GM13976 (cell line): ENCODE measurements around the gene KHDRBS1.
A peak's percentile ranks its signal among the peaks of the same experiment; 100 is the strongest.

Source experiments
- DNase-seq: peaks from one replicate; pipeline ENCODE4 v3.0.0; 2012; ENCODE audit warnings: low spot score
- in situ Hi-C: fragments of 300-500 bp; cut with MboI; formaldehyde crosslinking; loops from one replicate; pipeline ENCODE4 v1.12.0; 2022; ENCODE audit warnings: low sequenced_read_pairs, mixed read lengths, inconsistent platforms; ENCODE audit not compliant: unreplicated experiment
- TF ChIP-seq, protein P1 (sequence below): IDR thresholded peaks from 2 replicates; pipeline ENCODE4 v1.5.1; 2012; ENCODE audit warnings: borderline replicate concordance, mild to moderate bottlenecking; ENCODE audit not compliant: insufficient read depth; ENCODE audit errors: extremely low read depth, missing control alignments, control extremely low read depth

Gene KHDRBS1

DNA sequence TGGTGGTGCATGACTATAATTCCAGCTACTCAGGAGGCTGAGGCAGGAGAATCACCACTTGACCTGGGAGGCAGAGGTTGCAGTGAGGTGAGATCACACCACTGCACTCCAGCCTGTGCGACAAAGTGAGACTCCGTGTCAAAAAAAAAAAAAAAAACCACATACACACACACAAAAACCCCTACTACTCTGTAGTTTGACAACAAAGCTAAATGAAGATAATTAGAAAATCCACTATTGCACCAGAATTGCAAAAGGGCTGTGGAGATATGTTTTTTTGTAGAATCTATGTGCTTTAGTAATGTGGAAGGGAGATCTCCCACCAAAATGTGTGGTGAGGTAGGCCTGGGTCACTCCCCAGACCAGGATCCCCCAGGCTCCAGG, 32.2 kb upstream of the KHDRBS1 start:
- TF ChIP-seq, protein P1, sequence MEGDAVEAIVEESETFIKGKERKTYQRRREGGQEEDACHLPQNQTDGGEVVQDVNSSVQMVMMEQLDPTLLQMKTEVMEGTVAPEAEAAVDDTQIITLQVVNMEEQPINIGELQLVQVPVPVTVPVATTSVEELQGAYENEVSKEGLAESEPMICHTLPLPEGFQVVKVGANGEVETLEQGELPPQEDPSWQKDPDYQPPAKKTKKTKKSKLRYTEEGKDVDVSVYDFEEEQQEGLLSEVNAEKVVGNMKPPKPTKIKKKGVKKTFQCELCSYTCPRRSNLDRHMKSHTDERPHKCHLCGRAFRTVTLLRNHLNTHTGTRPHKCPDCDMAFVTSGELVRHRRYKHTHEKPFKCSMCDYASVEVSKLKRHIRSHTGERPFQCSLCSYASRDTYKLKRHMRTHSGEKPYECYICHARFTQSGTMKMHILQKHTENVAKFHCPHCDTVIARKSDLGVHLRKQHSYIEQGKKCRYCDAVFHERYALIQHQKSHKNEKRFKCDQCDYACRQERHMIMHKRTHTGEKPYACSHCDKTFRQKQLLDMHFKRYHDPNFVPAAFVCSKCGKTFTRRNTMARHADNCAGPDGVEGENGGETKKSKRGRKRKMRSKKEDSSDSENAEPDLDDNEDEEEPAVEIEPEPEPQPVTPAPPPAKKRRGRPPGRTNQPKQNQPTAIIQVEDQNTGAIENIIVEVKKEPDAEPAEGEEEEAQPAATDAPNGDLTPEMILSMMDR, result no peak
- no peak for DNase-seq
- in situ Hi-C loops, result no loop called here

DNA sequence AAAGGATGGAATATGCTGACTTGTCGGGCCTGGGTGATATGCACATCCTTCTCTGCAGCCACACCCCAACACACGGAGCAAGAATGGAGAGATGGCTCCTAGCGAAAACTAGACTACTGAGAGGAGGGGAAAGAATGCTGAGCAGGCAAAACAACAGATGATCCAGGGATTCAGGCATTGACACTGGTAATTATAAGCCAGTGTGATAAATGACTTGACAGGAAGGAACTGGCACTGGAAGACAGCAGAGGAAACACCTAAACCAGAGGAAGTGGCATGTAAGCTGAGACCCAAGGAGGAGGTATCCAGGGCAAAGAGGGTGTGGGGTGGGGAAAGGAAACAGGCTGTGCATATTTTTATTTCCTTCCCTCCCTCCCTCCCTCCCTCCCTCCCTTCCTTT, 31.7 kb upstream of the KHDRBS1 start:
- no peak for DNase-seq
- in situ Hi-C loops, result no loop called here
- TF ChIP-seq, protein P1, result no peak

DNA sequence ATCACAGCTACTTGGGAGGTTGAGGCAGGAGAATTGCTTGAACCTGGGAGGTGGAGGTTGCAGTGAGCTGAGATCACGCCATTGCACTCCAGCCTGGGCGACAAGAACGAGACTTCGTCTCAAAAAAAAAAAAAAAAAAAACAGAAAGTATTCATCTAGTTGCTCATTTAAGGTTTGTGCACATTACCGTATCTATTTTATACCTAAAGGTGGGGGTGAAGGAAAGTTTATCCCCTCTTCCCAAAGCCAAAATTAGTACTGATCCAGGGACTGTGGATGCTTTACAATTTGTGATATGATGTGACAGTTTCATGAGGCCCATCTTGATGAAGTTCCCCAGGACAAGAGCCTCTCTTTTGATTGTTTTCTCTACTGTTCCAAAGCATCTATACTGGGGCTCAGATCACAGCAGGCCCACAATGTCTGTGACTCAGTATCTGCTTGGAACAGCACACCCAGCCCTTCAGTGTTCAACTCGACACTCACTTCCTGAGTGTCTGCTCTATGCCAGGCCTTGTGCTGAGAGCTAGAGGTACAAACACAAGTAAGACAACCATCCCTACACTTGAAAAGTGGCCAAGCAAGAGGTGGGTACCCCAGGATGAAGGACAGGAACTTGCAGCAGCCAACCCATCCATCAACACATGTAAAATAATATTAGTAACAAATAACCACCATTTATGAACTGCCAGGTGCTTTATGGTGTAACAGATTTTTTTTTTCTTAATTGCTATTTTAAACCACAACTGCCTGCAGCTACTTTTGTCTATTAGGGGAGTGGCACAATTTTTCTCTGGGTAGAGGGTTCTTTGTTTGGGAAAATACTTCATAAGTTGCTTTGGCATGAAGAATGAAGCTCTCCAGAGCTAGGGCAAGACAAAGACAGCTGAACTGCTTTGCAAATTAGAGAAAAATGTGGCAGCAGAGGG, 29.0 kb upstream of the KHDRBS1 start:
- in situ Hi-C loops, result no loop called here
- TF ChIP-seq, protein P1, result no peak
- no peak for DNase-seq

DNA sequence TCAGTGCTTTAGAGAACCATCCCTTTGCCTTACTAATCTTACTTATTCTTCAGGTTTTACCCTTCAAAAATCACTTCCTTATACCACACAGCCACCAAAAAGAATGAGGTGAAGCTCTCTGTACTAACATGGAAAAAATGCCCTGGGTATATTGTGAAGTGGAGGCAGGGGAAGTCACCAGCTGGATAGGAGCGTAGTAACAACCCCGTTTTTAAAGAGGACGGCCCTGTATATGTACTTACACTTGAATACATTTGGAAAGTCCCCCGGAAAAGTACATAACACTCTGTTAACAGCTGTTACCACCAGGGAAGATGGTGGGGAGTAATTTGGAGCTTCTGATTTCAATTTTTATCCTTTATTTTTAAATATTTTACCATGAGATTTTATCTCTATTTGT, 28.2 kb upstream of the KHDRBS1 start:
- TF ChIP-seq, protein P1, result no peak
- in situ Hi-C loops, result no loop called here
- peak; percentile 53 for DNase-seq

DNA sequence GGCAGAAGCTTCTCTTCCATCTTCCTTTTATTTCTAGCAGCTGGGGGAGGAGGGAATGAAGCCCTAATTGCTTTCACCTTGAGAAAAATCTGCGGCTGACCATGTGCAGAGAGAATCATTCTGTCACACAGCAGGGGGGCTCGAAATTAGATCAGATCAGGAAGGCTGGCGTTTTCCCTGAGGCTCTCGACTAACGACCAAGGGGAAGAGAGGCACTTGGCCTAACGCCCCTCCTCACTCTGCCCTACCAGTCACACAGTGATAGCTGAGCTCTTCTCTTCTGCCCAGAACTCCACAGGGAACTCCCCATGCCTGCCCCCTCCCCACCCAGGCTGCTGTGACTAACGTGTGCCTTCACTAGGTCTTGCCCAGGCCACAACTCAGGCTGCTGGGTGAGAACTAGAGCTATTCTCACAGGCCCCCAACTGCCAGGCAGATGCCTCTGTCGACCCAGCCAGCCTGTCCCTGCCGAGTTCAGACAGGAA, 26.5 kb upstream of the KHDRBS1 start:
- TF ChIP-seq, protein P1, result no peak
- in situ Hi-C loops, result no loop called here
- DNase-seq, result no peak

DNA sequence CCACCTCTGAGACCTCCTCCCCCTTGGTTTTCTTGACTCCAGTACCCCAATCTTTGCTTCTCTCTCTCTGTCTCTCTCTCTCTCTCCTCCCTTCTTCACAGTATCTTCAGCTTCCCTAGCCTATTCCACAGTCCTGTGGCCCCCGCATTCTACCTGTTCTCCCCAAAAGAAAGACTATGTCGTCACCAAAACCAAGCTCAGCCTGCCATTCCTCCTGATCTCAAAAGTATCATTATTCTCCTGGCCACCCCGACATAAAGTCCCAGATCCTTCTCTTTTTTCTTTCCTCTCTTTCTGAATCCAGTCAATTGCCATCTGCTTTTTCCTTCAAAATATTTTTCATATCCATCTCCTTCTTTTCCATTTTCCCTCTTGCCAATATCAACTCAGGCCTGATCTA, 23.7 kb upstream of the KHDRBS1 start:
- TF ChIP-seq, protein P1, result no peak
- in situ Hi-C loops, result no loop called here
- no peak for DNase-seq
